Stimulated activated CD8-positive, alpha-beta memory T cell treated with anti-CD3 and anti-CD28 coated beads, Interleukin-15, amount 100 ng/mL, for 4 hours (primary cell): Measurements from ENCODE around the gene TBC1D16.

ENCODE experiments used
- DNase-seq, 2 donors: peaks; one replicate each; pipeline ENCODE4 v3.0.0-alpha.2; 2020; ENCODE audit warnings: low read depth in 2 of 2

The TBC1D16 gene

DNA sequence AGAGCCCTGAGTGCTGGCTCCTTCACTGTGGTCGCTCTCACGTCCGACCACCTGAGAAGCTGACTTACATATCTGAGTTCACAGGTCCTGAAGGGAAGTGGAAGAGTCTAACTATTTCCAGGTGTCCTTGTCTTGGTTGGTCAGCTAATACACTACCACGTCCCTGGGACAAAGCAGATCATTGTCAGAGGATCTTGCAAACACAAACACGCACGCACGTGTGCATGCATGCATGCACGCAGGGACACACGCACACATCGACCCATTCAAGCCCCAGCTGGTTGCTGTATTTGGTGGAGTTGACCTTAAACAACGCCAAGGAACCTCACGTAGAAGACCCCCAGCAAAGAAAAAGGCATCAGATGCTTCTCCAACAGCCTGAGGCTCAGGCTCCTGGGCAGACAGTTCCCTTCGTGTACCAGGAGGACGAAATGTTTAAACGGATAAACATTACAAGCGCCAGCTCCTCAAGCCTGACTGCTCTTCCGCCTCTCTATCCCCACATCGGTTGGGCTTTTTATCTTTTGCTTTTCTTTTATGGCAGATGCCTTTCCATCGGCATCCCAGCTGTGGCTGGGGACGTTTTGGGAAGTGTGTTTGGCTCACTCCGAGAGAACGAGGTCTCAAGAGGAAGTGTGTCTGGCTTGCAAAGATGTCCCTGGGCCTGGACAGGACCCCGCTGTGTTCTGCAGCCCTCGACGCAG is 95.8 kb downstream of the TBC1D16 start:
- no peak for DNase-seq

DNA sequence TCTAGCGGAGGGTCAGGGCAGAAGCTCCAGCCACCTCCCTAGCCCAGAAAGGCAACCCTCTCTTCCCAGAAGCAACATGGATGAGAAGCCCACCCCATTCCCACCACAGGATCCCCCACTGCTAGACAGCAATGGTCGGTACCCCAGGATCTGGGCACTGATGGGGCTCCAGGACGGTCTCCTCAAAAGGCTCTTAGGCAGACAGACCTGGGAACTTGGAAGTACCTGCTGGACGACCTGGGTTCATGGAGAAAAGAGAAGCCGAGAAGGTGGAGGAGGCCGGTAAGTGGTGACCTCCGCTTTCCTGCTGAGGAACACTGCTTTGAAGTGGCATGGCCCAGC is 96.6 kb downstream of the TBC1D16 start:
- DNase-seq, result no peak

- no peak for DNase-seq
Measured at GRCh38 chr17:79938336-79939093, 97.2 kb downstream of the TBC1D16 start.

- no peak for DNase-seq
Measured at GRCh38 chr17:79937391-79938335, 98.0 kb downstream of the TBC1D16 start.

DNA sequence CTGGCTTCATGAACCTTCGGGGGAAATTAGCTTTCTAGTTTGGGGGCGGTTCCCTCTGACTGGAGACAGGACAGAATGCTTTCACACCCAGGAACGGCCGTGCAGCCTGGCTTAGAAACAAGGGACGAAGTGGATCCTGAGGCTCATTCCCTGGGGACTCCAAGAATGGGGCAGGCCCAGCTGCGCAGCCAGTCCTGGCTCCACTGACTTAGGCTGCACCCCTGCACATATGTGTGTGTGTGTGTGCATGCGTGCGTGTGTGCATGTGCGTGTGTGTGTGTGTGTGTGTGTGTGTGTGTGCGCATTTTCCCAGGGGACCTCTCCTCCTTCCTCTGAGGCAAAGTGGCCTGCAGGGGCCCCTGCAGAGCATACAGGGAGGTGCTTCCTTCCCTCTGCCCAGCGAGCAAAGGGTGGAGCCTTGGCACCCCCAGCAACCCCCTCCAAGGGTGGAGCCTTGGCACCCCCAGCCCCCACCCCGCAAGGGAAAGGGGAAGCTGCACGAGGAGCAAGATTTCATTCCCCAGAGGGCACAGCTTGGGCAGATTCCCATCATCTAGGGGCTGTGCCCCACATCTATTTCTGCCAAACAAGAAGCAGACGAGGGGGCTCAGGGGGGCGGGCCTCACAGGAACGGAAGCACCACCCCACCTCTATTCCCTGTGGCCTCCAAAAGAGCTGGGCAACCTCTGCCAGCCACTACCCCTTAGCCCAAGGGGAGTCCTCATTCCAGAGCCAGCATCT is 98.9 kb downstream of the TBC1D16 start:
- DNase-seq, result no peak

DNA sequence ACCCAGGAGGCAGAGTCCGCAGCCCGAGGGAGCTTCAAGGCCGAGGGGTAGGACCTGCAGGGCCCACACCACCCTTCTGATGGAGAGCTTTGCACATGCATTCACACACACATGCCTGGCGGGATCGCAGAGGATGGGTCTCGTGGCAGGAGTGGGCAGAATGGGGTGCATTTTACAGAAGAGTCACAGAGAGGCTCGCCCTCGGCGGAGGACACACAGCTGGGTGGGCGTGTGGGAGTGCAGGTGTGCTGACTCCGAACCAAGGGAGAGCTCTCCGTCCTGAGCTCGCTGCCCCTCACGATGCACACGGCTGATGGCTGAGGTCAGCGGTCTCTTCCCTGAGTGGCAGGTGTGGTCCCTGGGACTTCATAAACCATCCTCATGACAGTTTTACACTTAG is 99.6 kb downstream of the TBC1D16 start:
- DNase-seq, result no peak

DNA sequence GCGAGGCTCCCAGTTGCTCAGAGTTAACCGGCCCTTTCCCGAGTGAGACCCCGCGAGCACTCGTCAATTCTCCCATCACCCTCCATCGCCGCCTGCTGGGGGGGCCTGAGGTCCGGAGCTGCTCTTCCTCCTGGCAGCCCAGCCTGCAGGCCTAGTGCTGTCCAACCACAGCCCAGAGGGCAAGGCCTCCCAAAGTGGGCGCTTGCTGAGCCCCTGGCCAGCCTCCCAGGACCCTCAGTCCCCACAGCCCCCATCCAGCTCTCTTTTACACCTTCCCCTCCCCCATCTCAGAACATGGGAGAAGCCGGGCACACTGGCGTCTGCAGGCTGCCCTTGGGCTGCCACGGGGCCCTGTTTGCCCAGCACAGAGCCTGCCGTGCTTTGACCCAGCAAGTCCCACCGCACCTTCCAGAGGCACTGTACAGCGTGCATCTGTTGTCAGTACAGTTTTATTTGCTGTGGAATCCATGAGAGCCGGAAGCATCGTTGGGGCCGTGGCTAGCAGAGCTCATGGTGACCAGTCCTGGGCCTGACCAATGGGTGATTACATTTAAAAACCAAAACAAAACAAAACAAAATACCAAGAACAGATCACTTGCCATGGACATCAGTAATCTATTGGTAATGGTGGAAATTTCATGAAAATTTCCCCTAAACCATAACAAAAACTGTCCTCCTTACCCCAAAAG is 100.3 kb downstream of the TBC1D16 start:
- no peak for DNase-seq

DNA sequence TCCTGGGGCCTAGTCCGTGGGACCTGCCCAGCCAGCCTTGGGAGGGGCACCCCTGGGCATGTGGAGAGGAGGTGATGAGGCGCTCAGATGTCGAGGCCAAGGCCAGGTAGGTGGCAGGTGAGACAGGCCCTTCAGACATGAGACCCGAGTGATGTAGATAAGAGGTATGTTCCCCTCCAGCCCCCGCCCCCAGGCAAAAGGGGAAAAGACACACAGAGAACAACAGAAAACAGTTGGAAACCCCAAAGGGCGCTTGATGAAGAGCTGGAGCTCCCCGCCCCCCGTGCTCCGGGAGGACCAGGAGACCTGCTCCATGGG is 101.1 kb downstream of the TBC1D16 start:
- DNase-seq, result no peak

GRCh38 chr17:79933863-79934652 is 101.6 kb downstream of the TBC1D16 start:
- no peak for DNase-seq

DNA sequence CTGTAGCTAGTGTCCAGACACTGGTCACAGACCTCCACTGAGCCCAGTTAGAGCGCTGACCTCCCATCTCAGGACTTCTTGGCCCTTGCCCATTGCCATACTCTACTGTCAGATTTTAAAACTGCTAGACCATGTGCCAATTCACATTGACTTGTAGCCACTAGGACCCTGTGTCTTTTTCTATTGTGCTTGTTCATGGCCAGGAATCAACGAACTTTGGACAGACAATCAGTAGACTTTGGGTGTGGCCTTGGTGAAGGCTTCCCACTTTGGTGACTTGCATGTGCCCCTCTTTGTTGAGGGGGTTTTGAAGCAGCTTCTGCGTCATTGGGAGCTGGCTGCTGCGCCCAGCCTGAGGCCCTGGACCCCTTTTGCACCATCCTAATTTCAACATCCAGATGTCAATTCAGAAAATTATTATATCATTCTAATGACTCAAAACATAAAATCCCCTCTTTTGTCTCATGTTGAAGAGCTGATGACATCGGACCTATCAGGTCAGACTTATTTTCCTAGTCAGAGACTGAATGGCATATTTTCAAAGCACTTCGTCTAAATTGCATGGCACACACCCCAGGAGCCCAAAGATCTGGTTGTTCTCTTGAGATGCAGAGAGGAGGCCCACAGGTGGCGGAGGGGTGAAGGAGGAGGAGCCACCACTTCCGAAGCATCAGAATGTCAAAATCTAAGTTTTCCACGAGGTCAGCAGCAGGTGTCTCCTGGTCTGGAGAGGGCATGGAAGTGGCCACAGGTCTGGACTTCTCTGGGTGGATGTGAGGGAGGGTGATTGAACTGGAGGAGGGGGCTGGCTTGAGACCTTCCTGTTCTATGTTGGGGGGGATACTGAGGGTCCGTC is 103.0 kb downstream of the TBC1D16 start:
- DNase-seq, result no peak

DNA sequence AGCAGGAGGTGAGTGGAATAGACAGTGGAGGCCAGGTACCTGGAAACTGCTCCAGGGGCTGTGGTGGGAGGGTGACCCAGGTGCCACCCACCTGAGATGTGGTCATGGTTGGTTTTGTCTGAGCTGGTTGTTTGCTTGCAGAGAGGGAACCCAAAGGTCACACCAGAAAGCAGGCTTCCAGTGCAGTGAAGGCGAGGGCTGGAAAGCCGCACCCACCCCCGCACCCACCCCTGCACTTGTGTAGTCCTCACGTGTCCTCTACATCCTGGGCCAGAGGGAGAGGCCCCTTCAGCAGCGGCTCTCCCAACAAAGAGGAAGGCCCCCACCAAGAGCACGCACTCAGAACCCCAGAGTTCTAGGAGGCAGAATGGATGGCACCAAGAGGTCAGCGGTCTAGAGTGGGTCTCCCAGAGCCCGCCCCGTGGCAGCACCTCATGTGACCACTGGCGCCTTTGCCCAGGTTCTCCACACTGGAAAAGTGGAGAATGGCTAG is 103.8 kb downstream of the TBC1D16 start:
- DNase-seq, result no peak

GRCh38 chr17:79930877-79931816 is 104.5 kb downstream of the TBC1D16 start:
- DNase-seq, result no peak

DNA sequence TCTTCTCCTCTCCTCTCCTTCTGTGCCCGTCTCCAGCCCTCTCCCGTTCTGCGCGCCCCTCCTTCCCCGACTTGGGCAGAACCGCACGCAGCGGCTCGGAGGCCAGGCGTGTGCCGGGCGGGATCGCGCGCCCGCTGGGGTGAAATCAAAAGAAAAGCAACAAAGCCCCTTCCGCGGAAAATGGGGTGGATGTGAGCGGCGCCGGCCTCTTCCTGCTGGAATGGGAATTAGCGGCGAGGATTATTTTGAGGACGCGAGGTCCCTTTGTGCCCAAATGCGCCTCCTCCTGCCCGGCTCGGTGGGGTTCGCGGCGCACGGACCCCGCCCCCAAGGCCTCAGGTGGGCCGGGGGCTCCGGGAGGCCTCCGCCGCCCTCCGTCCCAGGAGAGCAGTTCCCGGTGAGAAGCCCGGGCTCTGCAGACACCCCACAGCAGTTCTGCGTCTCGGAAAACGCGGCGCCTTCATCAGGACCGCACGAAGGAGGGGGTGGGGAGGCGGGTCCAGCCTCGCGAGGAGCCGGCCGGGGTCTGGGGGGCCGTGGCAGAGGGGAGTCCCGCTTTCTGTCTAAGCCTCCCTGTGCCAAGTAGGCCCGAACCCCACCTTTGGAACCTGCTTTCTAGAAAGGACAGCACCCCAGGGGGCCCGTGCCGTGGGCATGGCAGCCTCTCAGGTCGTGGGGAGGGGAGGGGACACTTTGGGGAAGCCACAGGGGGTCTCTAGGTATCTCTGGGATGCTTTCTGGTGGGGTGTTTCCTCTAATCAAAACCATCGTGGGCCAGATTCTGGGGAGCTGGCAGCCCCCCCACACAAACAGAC is 105.4 kb downstream of the TBC1D16 start:
- DNase-seq, result no peak

DNA sequence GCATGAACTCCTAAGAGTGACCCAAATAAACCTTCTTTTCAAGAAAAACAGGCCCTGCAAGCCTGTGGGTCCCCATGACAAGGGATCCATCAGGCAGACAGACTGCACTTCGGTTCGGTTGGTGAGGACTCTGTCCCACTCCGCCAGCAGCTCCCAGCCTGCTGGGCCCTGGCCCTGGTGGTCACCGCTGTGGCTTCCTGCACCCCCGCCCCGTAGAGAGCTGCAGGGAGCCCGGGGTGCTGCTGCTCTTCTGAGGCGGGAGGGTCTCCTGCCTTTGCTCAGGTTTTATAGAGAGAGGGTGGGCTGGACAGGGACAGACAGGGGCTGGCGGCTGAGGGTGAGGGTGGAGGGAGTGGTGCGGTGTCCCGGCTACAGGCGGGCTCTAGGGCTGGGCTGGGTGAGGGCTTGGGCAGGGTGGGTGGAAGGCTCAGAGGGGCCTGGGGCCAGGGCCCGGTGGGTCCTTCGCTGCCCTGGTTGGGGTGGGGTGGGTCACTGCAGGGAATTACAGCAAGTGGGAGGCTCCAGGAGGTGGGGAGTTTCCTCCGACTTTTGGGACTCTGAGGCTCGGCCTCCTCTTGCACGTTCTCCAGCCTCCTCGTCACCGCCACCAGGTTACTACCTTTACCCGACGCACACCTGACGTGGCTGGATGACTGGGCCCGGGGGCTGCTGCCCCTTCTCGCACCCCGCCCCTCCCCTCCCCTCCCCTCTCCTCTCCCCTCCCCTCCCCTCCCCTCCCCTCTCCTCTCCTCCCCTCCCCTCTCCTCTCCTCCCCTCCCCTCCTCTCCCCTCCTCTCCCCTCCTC is 106.2 kb downstream of the TBC1D16 start:
- no peak for DNase-seq

DNA sequence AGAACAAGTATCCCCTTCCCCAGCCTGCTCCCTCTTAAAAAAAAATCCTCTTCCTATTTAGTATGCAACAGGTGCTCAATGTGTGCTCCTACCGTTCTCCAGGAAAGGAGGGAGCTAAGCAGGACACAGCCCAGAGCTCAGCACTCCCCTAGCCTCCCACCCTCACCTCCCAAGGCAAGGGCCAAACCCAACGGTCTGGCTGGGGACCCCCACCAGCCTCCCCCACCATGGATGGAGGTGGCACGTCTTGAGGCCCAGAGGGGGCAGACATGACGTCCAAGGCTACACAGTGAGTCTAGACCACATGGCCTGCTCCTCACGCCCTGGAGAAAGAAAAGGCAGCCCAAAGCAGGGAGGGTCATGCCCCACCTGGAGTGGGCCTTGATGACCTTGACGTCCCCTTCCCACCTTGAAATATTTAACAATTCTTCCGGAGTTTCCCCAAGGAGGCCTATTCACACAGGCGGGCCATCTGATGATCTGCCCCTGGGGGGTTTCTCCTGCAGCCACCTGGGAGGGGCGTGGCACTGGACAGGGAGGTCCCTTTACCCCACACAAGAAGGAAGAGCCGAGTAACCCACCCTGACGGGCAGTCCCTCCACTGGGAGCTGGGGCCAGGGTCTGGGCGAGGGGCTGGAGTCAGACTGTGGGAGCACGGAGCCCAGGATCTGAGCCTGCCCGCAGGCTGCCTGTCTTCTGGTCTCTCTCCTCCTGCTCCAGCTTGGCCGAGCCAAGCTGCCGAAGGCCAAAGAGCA is 107.0 kb downstream of the TBC1D16 start:
- no peak for DNase-seq
